CD4-positive, alpha-beta T cell treated with Interleukin-21 for 1 hour (primary cell): Measurements from ENCODE around the gene PLCL1.
A peak's percentile ranks its signal among the peaks of the same experiment; 100 is the strongest.

Experiments used
- DNase-seq: peaks from one replicate; pipeline ENCODE4 v3.0.0-alpha.2; 2020

The PLCL1 gene

GRCh38 chr2:197804049-197804757 is at the start of gene PLCL1:
Gene PLCL1 (plus strand): TSS chr2:197804593.
- peak; percentile 93 for DNase-seq

- DNase-seq = no peak
Measured at GRCh38 chr2:197759013-197759412, 45.4 kb upstream of the PLCL1 start.

DNA sequence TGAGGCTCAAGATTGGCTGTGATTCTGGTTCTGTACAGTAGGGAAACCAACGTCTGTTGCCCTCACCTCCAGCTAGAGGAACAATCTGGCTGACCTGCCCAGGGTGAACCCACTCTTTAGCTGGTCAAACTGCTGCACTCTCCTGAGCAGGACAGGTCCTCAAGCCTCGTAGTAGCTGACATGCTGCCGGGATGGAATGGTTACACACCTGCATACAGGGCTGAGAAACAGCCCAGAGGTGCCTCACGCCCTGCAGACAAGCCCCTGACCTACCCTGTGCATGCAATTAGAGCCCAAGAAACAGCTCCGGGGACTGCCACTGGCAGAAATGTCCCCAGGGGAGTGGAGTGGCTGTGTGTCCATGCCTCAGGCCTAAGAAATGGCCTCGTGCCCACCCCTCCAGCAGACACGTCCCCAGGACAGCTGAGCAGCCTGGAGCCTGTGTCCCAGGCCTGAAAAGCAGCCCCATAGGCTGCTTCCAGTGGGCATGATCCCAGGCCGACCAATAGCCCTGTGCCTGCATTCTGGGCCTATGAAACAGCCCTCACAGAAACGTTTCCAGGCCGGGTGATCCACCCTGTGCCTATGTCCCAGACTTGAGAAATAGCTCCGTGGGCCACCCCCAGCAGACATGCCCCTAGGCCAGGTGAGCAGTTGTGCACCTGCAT is 44.6 kb upstream of the PLCL1 start:
- DNase-seq = no peak

DNA sequence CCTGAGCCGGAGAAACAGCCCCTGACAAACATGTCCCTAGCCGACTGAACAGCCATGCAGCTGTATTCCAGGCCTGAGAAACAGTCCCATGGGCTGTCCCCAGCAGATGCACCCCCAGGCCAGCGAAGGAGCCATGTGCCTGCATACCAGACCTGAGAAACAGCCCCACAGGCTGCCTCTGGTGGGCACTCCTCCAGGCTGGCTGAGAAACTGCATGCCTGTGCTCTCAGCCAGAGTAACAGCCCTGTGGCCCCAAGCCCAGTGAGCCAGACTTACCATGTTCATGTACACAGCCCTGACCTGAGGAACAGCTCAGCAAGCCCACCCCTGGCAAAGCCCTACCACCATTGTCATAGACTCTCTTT is 44.1 kb upstream of the PLCL1 start:
- DNase-seq = no peak

DNA sequence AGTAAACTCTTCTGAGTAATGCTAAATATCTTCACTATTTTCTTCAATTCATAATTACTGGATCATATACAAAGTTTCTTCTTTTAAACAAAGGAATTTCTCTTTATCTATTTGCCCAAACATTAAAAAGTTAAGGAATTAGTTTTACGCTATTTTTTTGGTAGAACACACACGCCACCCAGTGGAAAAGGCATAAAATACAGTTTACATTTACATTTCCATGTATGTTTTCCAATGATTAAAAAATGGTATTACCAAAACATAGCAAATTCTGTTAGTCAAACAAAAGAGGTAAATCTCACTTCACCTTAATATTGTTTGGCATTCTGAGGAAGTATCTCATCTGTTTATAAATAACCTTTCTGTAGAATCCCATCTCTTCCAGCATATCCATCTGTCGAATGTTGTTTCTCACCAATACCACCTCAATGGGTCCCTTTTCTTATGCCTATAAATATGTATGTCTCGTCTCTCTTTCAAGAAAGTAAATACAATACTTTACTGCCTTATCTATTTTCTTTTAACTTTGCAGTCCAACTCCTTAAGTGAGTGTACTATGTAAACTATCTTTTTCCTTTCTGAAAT is 26.5 kb upstream of the PLCL1 start:
- DNase-seq = peak; percentile 45

DNA sequence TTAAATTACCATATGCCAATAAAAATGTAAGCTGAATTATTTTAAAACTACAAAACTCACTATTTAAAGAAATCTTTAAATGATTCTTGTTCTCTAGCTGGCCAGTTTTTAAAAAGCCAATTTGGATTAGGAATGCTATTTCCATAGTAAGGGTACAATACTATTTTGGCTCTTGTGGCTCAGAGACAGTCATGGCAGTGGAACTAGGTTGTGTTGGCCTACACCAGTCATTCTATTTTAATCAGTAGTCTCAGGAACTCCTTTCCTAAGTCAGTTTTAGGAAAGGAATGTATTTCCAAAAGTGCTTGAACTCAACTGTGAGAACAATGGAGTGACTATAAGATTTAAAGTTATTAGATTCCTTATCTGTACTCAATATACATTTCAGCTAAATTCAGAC is 25.1 kb upstream of the PLCL1 start:
- no peak for DNase-seq

DNA sequence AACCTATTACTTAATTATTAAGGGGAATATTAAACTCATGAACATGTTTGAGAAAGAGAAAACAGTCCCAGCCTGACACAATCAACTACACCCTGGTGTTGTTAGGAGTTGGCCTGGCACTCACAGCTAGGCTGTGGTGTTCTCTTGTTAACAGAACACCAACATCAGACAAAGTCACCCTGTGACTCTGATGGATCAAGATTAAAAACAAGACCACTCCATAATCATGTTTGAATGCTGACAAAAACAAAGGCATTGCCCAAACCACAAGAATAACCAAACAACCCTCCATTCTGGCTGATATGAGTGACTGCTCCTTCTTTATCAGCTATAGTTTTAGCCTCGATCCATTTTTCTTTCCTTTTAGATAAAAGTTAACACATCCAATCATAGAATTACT is 22.3 kb upstream of the PLCL1 start:
- DNase-seq = no peak

- DNase-seq = no peak
Measured at GRCh38 chr2:197784956-197785941, 19.1 kb upstream of the PLCL1 start, which contains the start of gene BOLL. Gene BOLL (minus strand): TSS chr2:197785319. CDS start chr2:197781850, 3,469 bp downstream.

DNA sequence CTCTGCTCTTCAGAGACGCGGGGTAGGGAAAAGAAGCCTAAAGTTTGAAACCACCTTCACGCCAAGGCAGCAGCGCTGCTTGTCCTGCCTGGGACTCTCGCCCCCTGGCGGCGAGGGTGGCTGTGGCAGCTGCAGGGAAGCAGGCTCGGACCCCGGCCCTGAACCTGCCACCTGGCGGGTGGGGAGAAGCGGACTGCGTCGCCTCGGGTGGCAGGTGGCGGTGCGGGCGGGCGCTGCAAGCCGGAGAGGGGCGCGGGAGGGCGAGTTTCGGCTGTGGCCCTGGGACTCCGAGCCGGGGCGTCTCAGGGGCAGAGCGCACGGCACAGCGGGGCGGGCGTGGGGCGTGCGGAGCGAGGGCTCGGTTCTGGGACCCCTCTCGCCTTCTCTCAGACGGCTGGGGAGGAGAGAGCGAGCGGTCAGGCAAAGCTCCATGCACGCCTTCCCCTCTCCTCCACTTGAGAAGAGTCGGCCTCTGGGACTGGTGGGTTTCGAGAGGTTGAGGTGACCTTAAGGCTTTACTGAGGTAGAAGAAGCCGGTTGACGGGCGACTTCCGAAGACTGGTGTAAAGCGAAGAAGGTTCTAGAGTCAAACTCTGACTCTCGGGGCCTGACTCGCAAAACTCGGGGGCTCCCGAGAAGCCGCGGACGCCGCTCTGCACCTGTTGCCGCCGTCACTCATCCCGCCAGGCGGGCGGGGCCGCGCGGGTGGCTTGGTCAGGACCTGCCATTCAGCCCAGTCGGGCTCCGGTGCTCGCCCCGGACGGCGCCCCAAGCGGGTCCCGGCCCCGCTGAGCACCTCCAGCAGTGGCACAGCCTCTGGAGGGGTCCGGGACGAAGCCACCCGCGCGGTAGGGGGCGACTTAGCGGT is 18.1 kb upstream of the PLCL1 start:
- peak; percentile 65 for DNase-seq

- DNase-seq = no peak
Measured at GRCh38 chr2:197793456-197793855, 10.9 kb upstream of the PLCL1 start.

DNA sequence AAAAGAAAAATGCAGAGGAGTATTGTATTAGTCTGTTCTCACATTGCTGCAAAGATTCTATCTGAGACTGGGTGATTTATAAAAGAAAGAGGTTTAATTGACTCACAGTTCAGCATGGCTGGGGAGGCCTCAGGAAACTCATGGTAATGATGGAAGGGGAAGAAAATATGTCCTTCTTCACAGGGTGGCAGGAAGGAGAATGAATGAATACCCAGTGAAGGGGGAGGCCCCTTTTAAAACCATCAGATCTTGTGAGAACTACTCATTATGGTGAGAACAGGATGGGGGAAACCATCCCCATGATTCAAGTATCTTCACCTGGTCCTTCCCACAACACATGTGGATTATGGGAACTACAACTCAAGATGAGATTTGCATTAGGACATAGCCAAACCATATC is 9.1 kb upstream of the PLCL1 start:
- DNase-seq = no peak

DNA sequence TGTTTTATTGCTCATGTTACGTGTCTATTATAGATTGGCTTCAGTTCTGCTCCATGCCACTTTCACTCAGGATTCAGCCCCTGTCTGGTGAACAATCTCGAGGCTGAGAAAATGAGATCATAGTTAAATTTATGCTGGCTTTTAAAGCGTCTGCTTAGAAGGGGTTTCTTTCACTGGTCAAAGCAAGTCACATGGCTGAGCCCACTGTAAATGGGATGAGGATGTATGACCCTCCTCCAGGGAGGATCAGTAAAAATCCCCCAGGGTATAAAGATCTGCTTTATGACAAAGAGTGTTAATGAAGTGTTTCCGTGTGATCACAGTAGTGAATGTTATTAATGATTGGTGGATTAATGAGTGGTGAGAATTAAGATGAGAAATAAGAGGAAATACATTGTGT is 6.2 kb upstream of the PLCL1 start:
- DNase-seq = no peak

DNA sequence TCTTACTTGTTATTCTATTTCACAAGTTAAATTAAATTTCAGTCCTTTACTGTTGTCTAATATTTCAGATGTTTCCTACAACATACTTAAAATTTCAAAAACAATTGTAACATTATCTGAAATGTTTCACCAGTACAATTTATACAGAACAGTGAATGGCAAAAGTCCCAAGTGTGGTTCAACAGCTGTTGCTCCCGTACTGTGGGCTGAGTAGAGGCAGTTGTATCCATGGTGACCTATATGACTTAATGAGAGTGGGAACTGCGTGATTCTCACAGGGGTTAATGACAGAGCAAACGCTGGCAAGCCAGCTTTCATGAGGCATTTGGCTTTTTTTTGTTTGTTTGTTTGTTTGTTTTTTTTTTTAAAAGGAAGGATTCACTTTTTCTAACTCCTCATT is 5.3 kb upstream of the PLCL1 start:
- DNase-seq = no peak

DNA sequence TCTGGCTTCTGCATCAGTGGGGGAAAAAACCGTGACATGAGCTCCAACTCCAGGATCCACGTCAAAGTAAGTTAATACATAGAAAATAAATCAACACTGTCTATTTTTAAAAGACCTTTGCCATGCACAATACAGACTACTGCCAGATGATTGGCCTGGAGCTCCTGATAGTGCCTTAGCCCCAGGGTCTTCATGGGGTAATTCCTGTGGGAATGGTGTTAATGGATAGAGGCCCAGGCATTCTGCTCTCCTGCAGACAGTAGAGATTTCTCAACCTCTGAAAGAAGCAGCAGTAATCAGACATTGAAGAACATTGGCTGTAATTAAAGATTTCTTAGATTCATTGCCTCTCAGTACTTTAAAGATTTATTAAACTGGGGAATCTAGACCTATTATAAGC is 4.3 kb upstream of the PLCL1 start:
- no peak for DNase-seq

- DNase-seq = no peak
Measured at GRCh38 chr2:197801033-197801432, 3.4 kb upstream of the PLCL1 start.

GRCh38 chr2:197803033-197803444 is 1.4 kb upstream of the PLCL1 start:
- peak; percentile 68 for DNase-seq

GRCh38 chr2:197804758-197805714 is 643 bp downstream of the PLCL1 start:
- DNase-seq = peak; percentile 30

DNA sequence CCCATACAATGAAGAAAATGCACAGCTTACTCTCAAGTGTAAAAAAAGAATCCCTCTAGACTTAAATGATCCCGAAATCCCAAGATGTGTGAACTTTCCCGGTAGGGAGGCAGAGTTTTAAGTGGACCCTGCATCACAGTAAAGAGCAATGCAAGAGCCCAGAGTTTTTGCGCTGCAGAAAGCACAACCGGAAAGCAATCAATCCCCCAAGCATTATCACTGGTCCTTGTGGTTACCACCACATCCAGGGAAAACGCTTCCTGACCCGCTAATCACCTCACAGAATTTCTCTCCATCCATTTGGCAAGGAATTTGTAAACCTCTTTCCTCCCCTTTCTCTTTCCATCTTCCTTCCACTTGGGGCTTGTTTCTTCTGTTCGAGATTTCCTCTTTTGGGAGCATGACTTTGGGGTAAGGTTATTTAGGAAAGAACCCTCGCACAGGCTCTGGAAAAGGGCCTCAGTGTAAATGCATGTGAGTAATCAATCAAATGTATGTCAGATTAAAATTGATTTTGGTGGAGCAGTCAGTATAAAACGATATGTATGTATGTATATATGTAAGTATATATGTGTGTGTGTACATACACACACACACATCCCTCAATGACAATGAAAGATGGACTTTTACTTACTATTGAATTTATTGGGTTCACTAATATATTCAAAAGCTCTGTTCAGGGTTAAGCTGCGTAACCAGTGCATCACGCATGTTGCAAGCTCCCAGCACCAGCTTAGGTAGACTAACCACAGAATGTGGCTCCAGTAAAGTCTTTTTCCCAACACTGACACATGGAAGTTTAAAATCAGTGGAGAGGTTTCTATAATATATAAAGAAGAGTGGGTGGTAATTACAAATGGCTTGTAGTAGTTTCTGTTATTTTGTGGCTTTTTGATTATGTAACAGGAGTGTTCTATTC is 1.6 kb downstream of the PLCL1 start:
- DNase-seq = no peak

- no peak for DNase-seq
Measured at GRCh38 chr2:197809064-197809463, 4.7 kb downstream of the PLCL1 start.

DNA sequence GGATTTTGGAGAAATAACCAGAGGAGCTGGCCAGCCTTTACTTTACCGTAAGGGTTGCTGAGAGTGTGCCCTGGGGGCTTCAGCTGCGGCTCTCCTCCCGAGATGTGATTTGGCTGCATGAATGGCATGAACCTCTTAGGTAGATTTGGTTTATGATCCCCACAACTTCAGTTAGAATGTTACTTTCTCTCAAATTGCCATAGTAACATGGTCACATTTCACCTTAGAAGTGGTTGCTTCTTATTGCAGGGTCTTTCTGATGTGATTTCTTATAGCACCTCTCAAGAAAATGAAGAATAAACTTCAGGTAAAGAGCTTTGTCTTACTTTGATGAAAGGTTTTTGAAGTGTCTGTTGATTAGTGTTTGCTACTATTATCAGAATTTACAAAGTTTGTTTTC is 5.6 kb downstream of the PLCL1 start:
- no peak for DNase-seq
